ENCODE measurements around the gene TRPM3.

Gene TRPM3

GRCh38 chr9:70878576-70878975 lies 242.8 kb downstream of the TRPM3 start:
- DNase-seq = no peak

GRCh38 chr9:70874451-70874850 lies 247.0 kb downstream of the TRPM3 start:
- no peak for DNase-seq

DNA sequence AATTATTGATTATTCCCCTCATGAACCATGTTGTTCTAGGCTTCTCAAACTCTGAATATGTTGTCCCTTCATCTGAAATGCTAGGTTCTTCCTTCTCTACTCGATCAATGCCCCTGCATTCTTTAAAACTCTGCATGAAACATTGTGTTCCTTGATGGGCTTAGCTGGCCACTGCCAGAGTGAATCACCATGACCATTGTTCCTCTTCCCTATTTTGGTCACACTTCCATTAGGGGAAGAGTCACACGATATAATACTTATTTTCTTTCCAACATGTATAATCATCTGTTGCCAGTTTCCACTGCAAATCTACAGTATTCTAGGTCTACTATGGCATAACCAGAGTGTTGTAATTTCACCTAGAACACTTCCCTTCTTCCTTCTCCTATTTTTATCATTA lies 247.9 kb downstream of the TRPM3 start:
- no peak for DNase-seq

- DNase-seq = no peak
These were observed 252.5 kb downstream of the TRPM3 start for GRCh38 chr9:70868661-70869652.

- no peak for DNase-seq
These were observed 253.4 kb downstream of the TRPM3 start for GRCh38 chr9:70868041-70868440.

DNA sequence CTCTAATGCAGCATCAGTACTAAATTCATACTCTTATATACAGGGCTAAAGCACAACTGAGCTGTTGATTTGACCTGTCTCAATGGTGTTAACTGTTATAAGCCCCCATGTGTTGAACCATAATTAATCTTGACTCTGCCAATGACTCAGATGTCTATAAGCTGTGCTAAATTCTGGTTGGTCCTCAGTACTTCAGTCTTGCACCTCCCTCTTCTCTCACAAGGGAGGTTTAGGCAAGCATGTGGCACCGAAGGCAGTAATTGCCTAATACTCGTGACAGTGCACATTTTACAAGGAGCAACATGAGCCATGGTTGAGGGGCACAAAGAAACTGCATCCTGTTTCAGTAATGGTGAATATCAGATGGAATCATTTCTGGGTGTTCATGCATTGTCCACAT lies 255.9 kb downstream of the TRPM3 start:
- no peak for DNase-seq

DNA sequence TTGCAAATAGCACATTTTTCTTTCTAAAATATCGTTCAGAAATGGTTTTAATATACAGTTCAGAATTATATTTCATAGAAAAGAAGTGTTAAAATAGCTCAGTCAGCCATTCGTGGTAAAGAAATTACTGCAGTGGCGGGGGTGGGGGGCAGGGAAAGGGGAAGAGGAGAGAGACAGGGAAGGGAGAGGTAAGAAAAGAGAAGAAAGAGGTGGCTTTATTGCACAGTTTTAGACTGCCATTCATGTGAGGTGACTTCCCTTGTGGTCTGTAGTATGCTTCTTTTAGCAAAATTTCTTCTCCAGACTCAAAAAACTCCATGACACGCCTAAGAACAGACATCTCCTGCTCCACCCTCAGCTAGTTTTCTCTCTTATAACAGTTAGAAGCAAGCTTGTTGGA lies 259.6 kb downstream of the TRPM3 start:
- no peak for DNase-seq

GRCh38 chr9:70861376-70861775 lies 260.0 kb downstream of the TRPM3 start:
- no peak for DNase-seq

- DNase-seq = no peak
These were observed 261.7 kb downstream of the TRPM3 start for GRCh38 chr9:70859694-70860093.

- DNase-seq = no peak
These were observed 265.0 kb downstream of the TRPM3 start for GRCh38 chr9:70856411-70856810.

DNA sequence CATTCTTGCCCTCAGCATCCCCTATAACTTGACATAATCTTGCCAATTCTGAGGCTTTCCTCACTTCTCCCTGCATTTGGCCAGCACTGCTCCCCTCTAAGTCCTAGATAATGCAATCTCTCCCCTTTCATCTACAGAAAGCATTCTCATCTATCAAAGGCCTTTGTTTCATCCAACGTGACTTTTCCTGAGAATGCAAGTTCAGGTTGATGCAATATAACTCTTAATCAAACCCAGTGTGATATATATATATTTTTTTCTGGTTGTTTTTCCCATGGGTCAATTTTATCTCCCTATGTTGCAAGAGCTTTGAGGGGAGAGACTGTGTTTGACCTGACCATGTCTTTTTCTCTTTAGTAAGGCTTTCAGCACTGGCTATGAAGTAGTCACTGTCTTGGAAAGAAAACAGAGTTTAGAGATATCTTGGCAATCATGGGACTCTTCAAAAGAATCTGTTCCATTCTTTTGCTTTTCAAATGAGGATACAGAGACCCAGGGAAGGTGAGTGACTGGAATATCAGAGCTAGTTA lies 268.6 kb downstream of the TRPM3 start:
- DNase-seq = no peak

GRCh38 chr9:70840266-70840665 lies 281.2 kb downstream of the TRPM3 start:
- DNase-seq = no peak

- DNase-seq = no peak
These were observed 286.1 kb downstream of the TRPM3 start for GRCh38 chr9:70835323-70835722.

- no peak for DNase-seq
These were observed 288.9 kb downstream of the TRPM3 start for GRCh38 chr9:70832492-70832891.

GRCh38 chr9:70830618-70831017 lies 290.8 kb downstream of the TRPM3 start:
- DNase-seq = no peak

- DNase-seq = no peak
These were observed 291.7 kb downstream of the TRPM3 start for GRCh38 chr9:70829591-70830265.

DNA sequence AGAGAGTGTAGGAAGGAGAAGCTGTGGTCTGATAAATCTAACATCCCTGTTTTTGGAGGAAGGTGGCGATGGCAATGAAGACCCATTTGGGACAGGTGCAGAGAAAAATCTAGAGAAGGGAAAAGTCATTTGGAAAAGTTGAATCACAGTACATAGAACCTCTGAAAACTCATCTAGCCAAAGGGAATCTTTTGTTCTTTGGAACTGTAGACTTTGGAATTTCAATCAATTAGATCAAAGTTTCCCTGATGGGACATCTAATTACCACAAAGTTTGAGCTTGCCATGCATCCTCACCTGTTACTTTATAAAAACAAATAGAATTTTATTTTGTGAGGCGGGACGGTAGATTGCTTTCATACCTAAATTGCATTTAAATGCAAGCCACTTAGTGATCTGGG lies 294.9 kb downstream of the TRPM3 start:
- DNase-seq = no peak

DNA sequence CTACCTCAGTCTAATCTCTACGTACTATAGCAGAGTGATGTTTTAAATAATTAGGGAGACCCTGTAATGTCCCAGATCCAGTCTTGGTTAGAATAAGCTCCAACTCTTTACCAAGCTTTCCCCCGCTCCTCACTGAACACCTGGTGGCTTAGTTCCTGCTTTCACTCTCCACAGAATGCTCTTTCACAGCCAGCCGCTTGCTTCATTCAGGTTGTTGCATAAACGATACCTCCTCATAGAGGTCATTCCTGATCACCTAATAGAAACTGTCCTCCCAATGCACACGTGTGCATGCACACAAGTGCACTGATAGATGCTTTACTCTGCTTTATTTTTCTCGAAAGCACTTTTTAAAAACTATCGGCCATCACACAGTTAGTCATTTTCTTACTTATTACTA lies 298.1 kb downstream of the TRPM3 start:
- no peak for DNase-seq

GRCh38 chr9:70817311-70817710 lies 304.1 kb downstream of the TRPM3 start:
- DNase-seq = no peak

- no peak for DNase-seq
These were observed 304.5 kb downstream of the TRPM3 start for GRCh38 chr9:70816891-70817290.

- no peak for DNase-seq
These were observed 305.1 kb downstream of the TRPM3 start for GRCh38 chr9:70816316-70816715.

DNA sequence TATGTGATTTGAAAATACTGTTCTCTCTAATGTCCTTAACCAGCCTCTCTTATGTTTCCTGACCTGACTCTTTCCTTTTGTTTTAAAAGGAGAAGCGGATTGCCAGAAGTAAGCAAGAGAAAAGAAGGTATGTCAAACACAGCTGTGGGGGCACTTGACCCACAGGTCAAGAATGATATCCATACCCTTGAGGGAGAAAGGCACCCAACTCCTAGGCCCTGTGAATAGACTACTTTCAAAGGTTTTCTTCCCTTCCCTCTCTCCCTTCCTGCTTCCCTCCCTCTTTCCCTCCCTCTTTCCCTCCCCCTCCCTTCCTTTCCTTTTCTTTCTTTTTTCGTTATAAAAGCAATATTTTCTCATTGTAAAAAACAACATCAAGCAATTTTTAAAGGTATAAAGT lies 306.8 kb downstream of the TRPM3 start:
- DNase-seq = no peak

DNA sequence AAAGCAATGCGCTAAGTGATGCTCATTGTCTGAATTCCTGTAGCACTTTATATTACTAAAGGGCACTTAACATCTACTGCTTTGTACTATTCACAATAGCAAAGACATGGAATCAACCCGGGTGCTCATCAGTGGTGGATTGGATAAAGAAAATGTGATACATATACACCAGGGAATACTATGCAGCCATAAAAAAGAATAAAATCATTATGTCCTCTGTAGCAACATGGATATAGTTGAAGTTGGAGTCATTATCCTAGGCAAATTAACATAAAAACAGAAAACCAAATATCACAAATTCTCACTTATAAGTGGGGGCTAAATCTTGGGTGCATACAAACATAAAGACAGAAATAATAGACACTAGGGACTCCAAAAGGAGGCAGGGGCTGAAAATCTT lies 308.3 kb downstream of the TRPM3 start:
- no peak for DNase-seq

DNA sequence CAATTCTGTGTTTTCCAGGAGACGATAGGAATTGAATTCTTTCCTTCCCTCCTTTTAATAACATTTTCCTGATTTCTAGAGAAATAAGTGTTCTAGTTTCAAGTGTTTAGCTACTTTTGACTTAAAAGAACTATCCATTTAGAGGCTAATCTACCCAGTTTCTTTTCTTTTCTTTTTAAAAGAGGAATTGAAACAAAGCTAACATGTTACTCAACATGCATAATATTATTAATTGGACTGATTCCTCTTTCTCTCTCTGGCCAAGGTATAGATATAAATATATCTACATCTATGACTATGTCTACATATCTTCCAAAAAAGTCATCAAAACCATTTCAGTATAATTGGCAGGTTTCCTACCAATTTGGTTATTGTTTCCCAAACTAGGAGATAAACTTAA lies 309.8 kb downstream of the TRPM3 start:
- DNase-seq = no peak

Measured in NCI-H1694 treated with DMSO at 0.1 percent for 48 hours (cell line).